MM.1S (cell line): Measurements from ENCODE around the gene ENO1.

ENCODE experiments used
- DNase-seq: peaks from one replicate; pipeline ENCODE4 v3.0.0-alpha.2; 2015
- H2AFZ ChIP-seq: fragments of 300-600 bp; sonication (generic); 2 replicates; pipeline ENCODE4 v1.6.0; 2016; ENCODE audit warnings: antibody characterized with exemption, low read length
- H3F3A ChIP-seq: fragments of 300-600 bp; sonication (generic); 2 replicates; pipeline ENCODE4 v1.6.1; 2016; ENCODE audit warnings: mild to moderate bottlenecking, antibody characterized with exemption, low read length, moderate library complexity, mixed read lengths; ENCODE audit not compliant: insufficient read depth
- H3K27ac ChIP-seq: fragments of 300-600 bp; sonication (generic); 2 replicates; pipeline ENCODE4 v1.5.1; 2016; ENCODE audit warnings: mild to moderate bottlenecking, low read length
- H3K27me3 ChIP-seq: fragments of 300-600 bp; sonication (generic); replicated peaks from 2 replicates; pipeline ENCODE4 v1.6.0; 2016; ENCODE audit warnings: low read length; ENCODE audit not compliant: insufficient read depth
- H3K36me3 ChIP-seq: fragments of 300-600 bp; sonication (generic); replicated peaks from 2 replicates; pipeline ENCODE4 v1.6.1; 2016; ENCODE audit warnings: mild to moderate bottlenecking, low read length, mixed read lengths; ENCODE audit not compliant: insufficient read depth
- H3K4me1 ChIP-seq: fragments of 300-600 bp; sonication (generic); 2 replicates; pipeline ENCODE4 v1.6.1; 2016; ENCODE audit warnings: low read length, mixed read lengths
- H3K4me2 ChIP-seq: fragments of 300-600 bp; sonication (generic); 2 replicates; pipeline ENCODE4 v1.6.0; 2016; ENCODE audit warnings: low read depth, low read length
- H3K4me3 ChIP-seq: fragments of 300-600 bp; sonication (generic); 2 replicates; pipeline ENCODE4 v1.5.1; 2016; ENCODE audit warnings: low read length, mixed read lengths
- H3K79me2 ChIP-seq: fragments of 300-600 bp; sonication (generic); 2 replicates; pipeline ENCODE4 v1.6.1; 2016; ENCODE audit warnings: mixed run types, low read length, mixed read lengths
- H3K9ac ChIP-seq: fragments of 300-600 bp; sonication (generic); 2 replicates; pipeline ENCODE4 v1.6.1; 2016; ENCODE audit warnings: low read length, mixed read lengths
- H3K9me2 ChIP-seq: fragments of 300-600 bp; sonication (generic); replicated peaks from 2 replicates; pipeline ENCODE4 v1.6.1; 2016; ENCODE audit warnings: mild to moderate bottlenecking, low read length, mixed read lengths; ENCODE audit not compliant: insufficient read depth
- H3K9me3 ChIP-seq: fragments of 300-600 bp; sonication (generic); replicated peaks from 2 replicates; pipeline ENCODE4 v1.6.1; 2016; ENCODE audit warnings: mild to moderate bottlenecking, low read length, mixed read lengths; ENCODE audit not compliant: insufficient read depth
- H4K20me1 ChIP-seq: fragments of 300-600 bp; sonication (generic); 2 replicates; pipeline ENCODE4 v1.6.1; 2016; ENCODE audit warnings: mild to moderate bottlenecking, low read length, moderate library complexity, mixed read lengths; ENCODE audit not compliant: insufficient read depth
- CTCF ChIP-seq: fragments of 300-600 bp; sonication (generic); IDR thresholded peaks from 2 replicates; pipeline ENCODE4 v1.5.1; 2016; ENCODE audit warnings: antibody characterized with exemption, low read length, mixed read lengths
- EZH2 ChIP-seq: fragments of 300-600 bp; sonication (generic); optimal IDR thresholded peaks from 2 replicates; pipeline ENCODE3; 2017; ENCODE audit warnings: low read depth, mild to moderate bottlenecking, antibody characterized with exemption, low read length, mixed read lengths
- EZH2phosphoT487 ChIP-seq: fragments of 300-600 bp; sonication (generic); IDR thresholded peaks from 2 replicates; pipeline ENCODE4 v1.6.1; 2018; ENCODE audit warnings: antibody characterized with exemption, low read length

Gene ENO1

GRCh38 chr1:8866173-8866791, 12.2 kb downstream of the ENO1 start:
- Histone ChIP-seq H3K36me3 (peaks cover 68% of the 10 kb centered on the region), H3K27me3 (no peaks in the 10 kb centered on the region), H3K4me3 (no peak overlapping the region), H3K9me2 (no peaks in the 10 kb centered on the region), H3K27ac (no peak overlapping the region), H3K4me2 (no peak overlapping the region), H3K9me3 (no peaks in the 10 kb centered on the region), H2AFZ (no peak overlapping the region), H3F3A (peaks cover 16% of the 10 kb centered on the region; the same call in 1 of the 2 replicates), H4K20me1 (peaks cover 24% of the 10 kb centered on the region), H3K9ac (no peak overlapping the region), H3K79me2 (peaks cover 70% of the 10 kb centered on the region), H3K4me1 (no peaks in the 10 kb centered on the region)
- no peak for DNase-seq
- TF ChIP-seq CTCF (no peak), EZH2phosphoT487 (no peak), EZH2 (no peak)

GRCh38 chr1:8864713-8865344, 13.7 kb downstream of the ENO1 start:
- no peak overlapping the region for H2AFZ ChIP-seq
- H3F3A ChIP-seq: peaks cover 27% of the 10 kb centered on the region; the same call in 1 of the 2 replicates
- H3K36me3 ChIP-seq: peaks cover 66% of the 10 kb centered on the region
- H3K4me3 ChIP-seq: no peak overlapping the region
- H3K27me3 ChIP-seq: no peaks in the 10 kb centered on the region
- H3K9ac ChIP-seq: no peak overlapping the region
- TF ChIP-seq CTCF (no peak), EZH2 (no peak), EZH2phosphoT487 (no peak)
- no peaks in the 10 kb centered on the region for H3K9me2 ChIP-seq
- H3K27ac ChIP-seq: no peak overlapping the region
- peaks cover 20% of the 10 kb centered on the region for H4K20me1 ChIP-seq
- DNase-seq: no peak
- H3K9me3 ChIP-seq: no peaks in the 10 kb centered on the region
- no peaks in the 10 kb centered on the region for H3K4me1 ChIP-seq
- peaks cover 55% of the 10 kb centered on the region for H3K79me2 ChIP-seq
- H3K4me2 ChIP-seq: no peak overlapping the region

GRCh38 chr1:8863794-8864233, 14.7 kb downstream of the ENO1 start:
- Histone ChIP-seq H3K9me3 (no peaks in the 10 kb centered on the region), H4K20me1 (peaks cover 25% of the 10 kb centered on the region), H3K27ac (no peak overlapping the region), H2AFZ (no peak overlapping the region), H3K9ac (no peak overlapping the region), H3K36me3 (peaks cover 62% of the 10 kb centered on the region), H3K4me2 (no peak overlapping the region), H3K79me2 (peaks cover 45% of the 10 kb centered on the region), H3K4me1 (no peaks in the 10 kb centered on the region), H3K4me3 (no peak overlapping the region), H3K9me2 (no peaks in the 10 kb centered on the region), H3K27me3 (no peaks in the 10 kb centered on the region), H3F3A (peaks cover 32% of the 10 kb centered on the region)
- TF ChIP-seq EZH2phosphoT487 (no peak), CTCF (no peak), EZH2 (no peak)
- DNase-seq: no peak
